Activated T-helper 1 cell treated with anti-CD3 and anti-CD28 coated beads, Interleukin-12 subunit alpha, Interleukin-12 subunit beta, Interleukin-2, Interleukin-4 antibody, amounts not matched to agents 30 ng/mL and 10 ng/mL and 1 ng/mL, durations not matched to agents 14 hours and 24 hours and 36 hours (primary cell): ENCODE measurements around the gene AUTS2. TPM values are rescaled to one million over a fixed set of nuclear protein-coding genes. Genes with fewer than 3 reads are reported as not detected.

Experiments used
- DNase-seq: peaks from one replicate; pipeline ENCODE4 v3.0.0; 2021; ENCODE audit warnings: low spot score
- H3K27ac Mint-ChIP-seq: one replicate; pipeline ENCODE4 v1.8.0; 2021; ENCODE audit warnings: mild to moderate bottlenecking, mixed read lengths
- H3K27me3 Mint-ChIP-seq: one replicate; pipeline ENCODE4 v1.8.0; 2022; ENCODE audit warnings: mild to moderate bottlenecking, moderate library complexity, mixed read lengths; ENCODE audit not compliant: insufficient read depth
- H3K36me3 Mint-ChIP-seq: one replicate; pipeline ENCODE4 v1.8.0; 2021; ENCODE audit warnings: low read depth, mixed read lengths
- H3K4me1 Mint-ChIP-seq: one replicate; pipeline ENCODE4 v1.8.0; 2021; ENCODE audit warnings: low read depth, mixed read lengths
- H3K4me3 Mint-ChIP-seq: one replicate; pipeline ENCODE4 v1.8.0; 2021; ENCODE audit warnings: mild to moderate bottlenecking, moderate library complexity, mixed read lengths
- H3K9me3 Mint-ChIP-seq: one replicate; pipeline ENCODE4 v1.8.0; 2021; ENCODE audit warnings: mixed read lengths
- intact Hi-C: fragments of 100-400 bp; cut with micrococcal nuclease; formaldehyde crosslinking; loops from one replicate; pipeline ENCODE4 v1.15.1; 2024
- total RNA-seq: library from RNA; stranded (reverse); gene quantifications from 2 replicates; pipeline ENCODE4 v1.2.3, GENCODE V29; 2022

AUTS2 gene
- total RNA-seq, 1 donor from 2014 or later: 2.7 TPM

DNA sequence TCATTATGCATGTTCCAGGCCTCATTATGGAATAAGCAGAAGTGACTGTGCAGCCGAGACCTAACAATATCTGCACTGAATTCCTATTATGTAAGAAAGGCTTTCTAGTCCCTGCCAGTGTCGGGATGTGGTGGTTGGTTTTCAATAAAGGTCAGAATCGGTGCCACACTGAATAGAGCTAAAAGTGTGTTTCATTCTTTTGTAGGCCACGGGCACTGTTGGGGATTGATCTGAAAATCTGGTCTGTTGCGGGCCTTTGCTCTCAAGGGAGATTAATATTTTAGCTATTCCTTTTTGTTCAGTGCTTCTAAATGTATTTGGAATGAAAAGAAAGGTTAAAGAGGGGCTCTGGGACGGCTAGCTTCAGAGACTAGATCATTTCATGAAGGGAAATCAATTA, 974.3 kb downstream of the AUTS2 start:
- Mint-ChIP-seq H3K4me1 (no peaks in the 10 kb centered on the region), H3K27me3 (peaks cover 3% of the 10 kb centered on the region), H3K4me3 (no peak overlapping the region), H3K36me3 (no peaks in the 10 kb centered on the region), H3K9me3 (no peaks in the 10 kb centered on the region), H3K27ac (no peak overlapping the region)
- no peak for DNase-seq
- intact Hi-C loops: no loop called here

DNA sequence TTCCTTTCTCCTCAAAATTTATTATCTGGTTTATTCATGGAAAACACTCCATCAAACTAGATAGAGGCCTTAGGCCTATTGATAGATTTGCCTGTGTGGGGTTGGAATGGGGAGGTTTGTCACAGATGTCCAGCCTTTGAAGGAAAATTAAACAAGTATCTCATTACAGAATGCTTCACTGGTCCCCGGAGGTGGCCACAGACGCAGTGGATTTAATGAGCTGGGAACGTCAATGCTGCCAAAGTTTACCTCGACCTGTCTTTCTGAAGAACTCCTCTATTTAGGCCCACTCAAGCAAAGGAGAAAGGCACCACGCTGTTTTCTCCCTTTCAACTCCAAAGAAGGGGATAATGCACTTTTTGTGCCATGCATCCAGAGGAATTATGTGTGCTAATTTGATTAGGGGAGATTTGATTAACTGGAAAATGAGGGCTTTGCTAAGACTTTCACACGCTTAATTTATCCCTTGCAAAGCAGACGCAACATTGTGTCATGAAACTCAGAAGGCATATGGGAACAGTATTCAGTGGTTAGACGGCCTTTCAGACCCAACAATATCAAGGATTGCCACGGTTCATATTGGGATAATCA, 974.9 kb downstream of the AUTS2 start:
- Mint-ChIP-seq H3K36me3 (no peaks in the 10 kb centered on the region), H3K4me1 (no peaks in the 10 kb centered on the region), H3K27me3 (peaks cover 3% of the 10 kb centered on the region), H3K4me3 (no peak overlapping the region), H3K9me3 (no peaks in the 10 kb centered on the region), H3K27ac (no peak overlapping the region)
- intact Hi-C loops: no loop called here
- no peak for DNase-seq

DNA sequence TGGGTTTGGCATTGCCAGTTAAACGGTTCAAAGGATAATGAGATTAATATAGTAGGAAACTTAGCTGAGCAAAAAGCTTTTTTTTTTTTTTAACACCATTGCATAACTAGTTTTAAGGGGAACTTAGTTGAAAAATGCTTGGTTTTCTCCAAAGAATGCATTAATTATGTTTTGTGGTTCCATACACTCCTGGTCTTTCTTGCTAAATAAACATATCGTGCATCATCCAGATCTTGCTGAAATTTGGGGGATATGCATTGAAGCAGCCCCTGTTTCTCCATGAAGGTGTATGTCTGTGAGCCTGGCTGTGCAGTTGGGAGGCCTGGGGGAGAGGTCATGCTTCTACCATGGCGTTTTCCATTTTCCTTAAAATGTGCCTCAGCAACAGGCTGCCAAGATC, 975.4 kb downstream of the AUTS2 start:
- no peak for DNase-seq
- intact Hi-C loops: no loop called here
- Mint-ChIP-seq H3K9me3 (no peaks in the 10 kb centered on the region), H3K4me1 (no peaks in the 10 kb centered on the region), H3K27ac (no peak overlapping the region), H3K4me3 (no peak overlapping the region), H3K27me3 (peaks cover 3% of the 10 kb centered on the region), H3K36me3 (no peaks in the 10 kb centered on the region)

DNA sequence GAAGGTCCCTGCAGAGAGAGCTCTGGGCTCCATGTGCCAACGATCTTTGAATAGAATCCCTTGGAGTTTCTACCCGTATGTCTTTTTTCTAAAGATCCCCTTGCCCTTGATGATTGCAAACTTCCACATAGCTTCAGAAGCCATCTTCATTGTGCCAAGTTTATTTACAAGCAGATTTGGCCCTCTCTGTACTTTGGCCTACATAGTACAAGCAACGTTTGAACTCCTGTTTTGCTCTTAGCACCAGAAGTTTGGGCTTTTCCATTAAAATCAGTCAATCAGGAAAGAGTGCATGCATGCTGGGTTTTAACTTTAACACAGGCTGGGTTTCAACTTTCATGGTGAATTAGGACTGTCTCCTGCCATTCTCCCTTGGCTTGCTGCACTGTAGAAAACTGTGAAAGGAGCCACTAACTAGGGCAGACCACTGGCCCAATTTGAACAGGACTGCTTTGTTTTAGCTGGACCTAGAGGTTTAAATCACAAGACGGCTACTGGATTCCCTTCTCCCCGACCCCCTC, 976.1 kb downstream of the AUTS2 start:
- H3K27me3 Mint-ChIP-seq: peaks cover 3% of the 10 kb centered on the region
- no peaks in the 10 kb centered on the region for H3K36me3 Mint-ChIP-seq
- no peak overlapping the region for H3K4me3 Mint-ChIP-seq
- H3K4me1 Mint-ChIP-seq: no peaks in the 10 kb centered on the region
- intact Hi-C loops: no loop called here
- no peak for DNase-seq
- H3K27ac Mint-ChIP-seq: no peak overlapping the region
- H3K9me3 Mint-ChIP-seq: no peaks in the 10 kb centered on the region

DNA sequence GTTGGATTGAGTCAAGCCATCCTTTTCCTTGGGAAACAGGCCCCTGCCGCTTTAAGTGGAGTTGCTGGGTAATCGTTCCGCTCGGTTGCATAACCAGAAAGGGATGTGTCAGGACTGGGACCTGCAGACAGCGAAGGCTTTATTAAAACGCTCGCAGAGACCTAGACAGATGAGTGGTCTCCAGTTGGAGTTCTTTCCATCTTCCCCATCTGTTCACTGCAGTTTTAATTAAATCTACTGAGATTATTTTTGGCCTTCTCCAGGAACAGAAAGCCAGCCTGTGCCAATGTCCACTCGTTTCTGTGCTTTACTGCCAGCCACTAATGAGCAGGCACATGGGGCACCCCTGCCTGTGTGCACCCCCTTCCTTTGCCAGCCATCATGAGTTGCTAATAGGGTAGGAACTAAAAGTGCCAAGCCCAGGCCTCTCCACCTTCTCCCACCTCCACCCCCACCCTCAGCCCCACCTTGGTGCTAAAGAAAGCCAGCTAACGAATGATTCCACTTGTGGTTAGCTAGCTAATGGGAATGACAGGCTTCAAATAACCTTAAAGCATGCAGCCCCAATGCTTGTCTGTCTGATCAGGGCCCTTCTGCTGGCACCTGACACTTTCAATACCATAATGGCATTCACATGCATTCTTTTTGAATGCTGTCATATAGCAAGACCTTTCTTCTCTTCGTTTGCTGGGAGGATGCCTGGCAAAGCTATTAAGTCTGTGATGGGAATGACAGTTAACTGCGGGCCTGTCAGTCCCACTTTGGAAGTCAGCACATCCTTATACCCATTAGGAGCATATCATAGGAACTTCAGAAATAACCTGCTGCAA, 976.9 kb downstream of the AUTS2 start:
- H3K4me3 Mint-ChIP-seq: no peak overlapping the region
- no peaks in the 10 kb centered on the region for H3K9me3 Mint-ChIP-seq
- no peaks in the 10 kb centered on the region for H3K4me1 Mint-ChIP-seq
- H3K27ac Mint-ChIP-seq: no peak overlapping the region
- peaks cover 3% of the 10 kb centered on the region for H3K27me3 Mint-ChIP-seq
- no peaks in the 10 kb centered on the region for H3K36me3 Mint-ChIP-seq
- DNase-seq: no peak
- intact Hi-C loops: no loop called here

DNA sequence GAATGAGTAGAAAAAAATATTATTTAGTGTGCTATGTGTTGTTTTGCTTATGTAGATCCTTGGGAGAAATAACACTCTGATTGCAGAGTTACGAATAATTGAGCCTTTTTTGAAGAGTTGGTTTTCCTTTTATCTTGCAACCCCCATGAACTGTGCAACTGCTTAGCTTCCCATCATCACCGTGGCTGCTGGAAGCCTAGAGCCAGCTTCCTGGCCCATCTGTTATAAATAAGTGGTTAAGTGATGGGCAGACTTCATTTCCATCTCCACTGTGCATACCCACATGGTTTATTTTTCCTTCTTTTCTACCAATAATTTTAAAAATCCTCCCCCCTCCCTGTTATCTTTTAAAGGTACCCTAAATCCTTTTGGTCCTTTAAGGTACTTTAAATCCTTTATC, 978.8 kb downstream of the AUTS2 start:
- intact Hi-C loops: no loop called here
- no peaks in the 10 kb centered on the region for H3K36me3 Mint-ChIP-seq
- H3K27ac Mint-ChIP-seq: no peak overlapping the region
- no peak overlapping the region for H3K4me3 Mint-ChIP-seq
- H3K27me3 Mint-ChIP-seq: peaks cover 3% of the 10 kb centered on the region
- no peaks in the 10 kb centered on the region for H3K4me1 Mint-ChIP-seq
- no peaks in the 10 kb centered on the region for H3K9me3 Mint-ChIP-seq
- DNase-seq: no peak

DNA sequence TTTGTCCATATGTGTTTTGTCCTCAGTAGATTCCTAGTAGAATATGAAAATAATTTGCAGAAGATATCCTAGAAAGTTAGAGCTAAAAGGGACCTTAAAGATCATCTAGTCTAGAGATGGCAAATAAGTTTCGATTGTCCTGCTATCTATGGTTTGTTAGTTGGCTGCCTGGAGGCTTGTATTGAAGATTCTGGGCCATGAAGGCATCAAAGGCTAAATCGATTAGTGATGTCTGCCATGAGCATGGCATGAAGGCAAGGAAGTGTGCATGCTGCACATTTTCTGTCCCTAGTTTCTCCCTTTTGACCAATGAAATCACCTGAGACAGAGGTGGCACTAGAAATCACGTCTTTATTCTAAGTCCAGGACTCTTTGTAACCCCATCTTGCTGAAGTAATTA, 979.9 kb downstream of the AUTS2 start:
- no peak for DNase-seq
- Mint-ChIP-seq H3K36me3 (no peaks in the 10 kb centered on the region), H3K9me3 (no peaks in the 10 kb centered on the region), H3K27me3 (peaks cover 3% of the 10 kb centered on the region), H3K4me1 (no peaks in the 10 kb centered on the region), H3K4me3 (no peak overlapping the region), H3K27ac (no peak overlapping the region)
- intact Hi-C loops: no loop called here

DNA sequence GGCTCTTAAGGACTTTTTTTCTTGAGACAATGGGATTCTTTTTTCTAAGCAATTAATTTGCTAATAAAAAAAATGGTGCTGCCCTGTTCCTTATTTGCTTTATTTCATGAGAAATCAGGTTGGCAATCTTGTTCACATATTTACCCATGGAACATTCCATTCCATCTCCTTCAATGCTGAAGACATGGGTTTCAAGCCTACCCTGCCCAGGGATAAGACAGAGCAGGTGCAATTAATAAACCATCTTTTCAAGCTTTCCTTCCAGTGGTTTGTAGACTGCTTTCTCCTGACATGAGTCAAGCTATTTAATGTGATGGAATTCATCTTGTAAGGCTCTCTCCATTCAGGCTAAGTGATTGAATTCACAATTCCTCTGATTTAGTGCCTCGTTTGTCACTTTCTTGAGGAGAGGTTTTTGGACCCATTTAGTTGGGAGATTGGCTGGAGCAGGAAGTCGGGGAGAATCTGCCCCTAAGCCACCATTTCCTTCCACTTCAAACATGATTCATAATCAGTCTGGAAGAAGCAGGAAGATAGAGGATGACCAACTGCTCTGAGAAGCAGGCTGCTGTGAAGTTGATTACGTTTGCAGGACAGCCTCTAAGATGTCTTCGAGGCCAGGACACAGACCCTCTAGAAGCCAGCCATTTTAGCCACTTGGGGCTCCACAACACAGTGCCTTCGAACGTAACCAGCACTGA, 981.3 kb downstream of the AUTS2 start:
- H3K36me3 Mint-ChIP-seq: no peaks in the 10 kb centered on the region
- no peak overlapping the region for H3K27ac Mint-ChIP-seq
- H3K4me1 Mint-ChIP-seq: no peaks in the 10 kb centered on the region
- intact Hi-C loops: no loop called here
- H3K4me3 Mint-ChIP-seq: no peak overlapping the region
- H3K27me3 Mint-ChIP-seq: peaks cover 3% of the 10 kb centered on the region
- DNase-seq: no peak
- H3K9me3 Mint-ChIP-seq: no peaks in the 10 kb centered on the region

DNA sequence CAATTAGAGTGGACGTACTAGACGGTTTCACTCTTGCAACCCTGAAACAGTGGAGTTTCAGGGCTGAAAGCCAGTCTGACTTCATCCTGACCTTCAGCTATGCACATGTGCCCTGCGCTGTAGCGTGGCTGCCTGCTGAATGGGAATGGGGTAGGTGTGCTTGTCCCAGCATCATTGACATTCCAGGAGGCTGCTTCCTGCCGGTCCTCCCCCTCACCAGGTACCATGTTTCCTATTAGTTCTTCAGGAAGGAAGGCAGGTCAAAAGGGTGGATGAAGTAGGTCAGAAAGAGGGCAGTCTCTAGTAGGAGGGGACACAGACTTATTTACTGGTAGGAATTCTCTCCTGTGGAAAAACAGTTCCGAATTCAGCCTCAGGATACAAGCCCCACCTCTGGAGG, 981.9 kb downstream of the AUTS2 start:
- Mint-ChIP-seq H3K4me3 (no peak overlapping the region), H3K27me3 (peaks cover 3% of the 10 kb centered on the region), H3K36me3 (no peaks in the 10 kb centered on the region), H3K4me1 (no peaks in the 10 kb centered on the region), H3K9me3 (no peaks in the 10 kb centered on the region), H3K27ac (no peak overlapping the region)
- DNase-seq: no peak
- intact Hi-C loops: no loop called here

DNA sequence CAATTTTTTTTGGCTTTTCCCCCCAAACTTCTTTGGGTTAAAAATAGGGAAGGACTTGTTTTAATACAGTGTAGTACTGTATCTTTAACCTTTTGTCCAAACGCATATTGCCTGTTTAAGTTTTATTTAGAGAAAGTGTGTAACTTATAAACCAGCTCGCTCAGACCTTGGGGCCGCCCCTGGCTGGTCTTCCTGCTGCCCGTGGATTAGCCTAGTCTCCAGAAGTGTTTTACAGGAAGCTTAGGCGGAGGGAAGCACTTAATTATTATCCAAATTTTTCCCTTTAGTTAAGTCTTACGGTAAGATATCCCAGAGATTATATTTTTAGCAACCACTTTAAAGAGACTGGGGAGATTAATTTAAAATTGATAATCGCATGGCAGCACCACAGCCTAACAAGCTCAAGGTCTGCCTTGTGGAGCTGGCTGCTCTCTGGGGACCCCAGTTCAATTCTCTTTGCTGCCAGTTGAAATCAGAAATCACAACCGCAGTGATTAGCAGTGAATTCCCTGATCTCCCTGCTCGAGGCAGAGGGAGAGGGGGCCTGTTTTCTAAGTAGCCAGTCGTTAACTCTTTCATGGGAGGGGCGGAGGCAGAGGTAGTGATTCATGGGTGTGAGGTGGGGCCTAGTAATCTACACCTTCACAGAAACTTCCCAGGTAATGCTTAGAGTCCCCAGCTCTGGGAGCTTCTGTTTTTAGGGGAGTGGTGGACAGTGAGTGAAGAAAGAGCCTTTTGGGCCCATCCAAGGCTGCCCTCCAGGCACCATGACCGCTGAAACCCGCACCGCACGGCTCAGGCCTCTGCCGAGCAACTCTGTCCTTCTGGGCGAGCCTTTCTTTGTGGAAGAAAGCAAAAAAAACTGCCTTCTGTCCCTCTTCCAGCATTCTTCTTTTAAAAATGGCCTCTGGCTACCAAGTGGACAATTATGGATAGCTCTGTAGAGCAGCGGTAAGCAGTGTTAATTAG, 984.9 kb downstream of the AUTS2 start:
- intact Hi-C loops: no loop called here
- Mint-ChIP-seq H3K4me1 (no peaks in the 10 kb centered on the region), H3K27me3 (peaks cover 1% of the 10 kb centered on the region), H3K4me3 (no peak overlapping the region), H3K9me3 (no peaks in the 10 kb centered on the region), H3K27ac (no peak overlapping the region), H3K36me3 (no peaks in the 10 kb centered on the region)
- no peak for DNase-seq

DNA sequence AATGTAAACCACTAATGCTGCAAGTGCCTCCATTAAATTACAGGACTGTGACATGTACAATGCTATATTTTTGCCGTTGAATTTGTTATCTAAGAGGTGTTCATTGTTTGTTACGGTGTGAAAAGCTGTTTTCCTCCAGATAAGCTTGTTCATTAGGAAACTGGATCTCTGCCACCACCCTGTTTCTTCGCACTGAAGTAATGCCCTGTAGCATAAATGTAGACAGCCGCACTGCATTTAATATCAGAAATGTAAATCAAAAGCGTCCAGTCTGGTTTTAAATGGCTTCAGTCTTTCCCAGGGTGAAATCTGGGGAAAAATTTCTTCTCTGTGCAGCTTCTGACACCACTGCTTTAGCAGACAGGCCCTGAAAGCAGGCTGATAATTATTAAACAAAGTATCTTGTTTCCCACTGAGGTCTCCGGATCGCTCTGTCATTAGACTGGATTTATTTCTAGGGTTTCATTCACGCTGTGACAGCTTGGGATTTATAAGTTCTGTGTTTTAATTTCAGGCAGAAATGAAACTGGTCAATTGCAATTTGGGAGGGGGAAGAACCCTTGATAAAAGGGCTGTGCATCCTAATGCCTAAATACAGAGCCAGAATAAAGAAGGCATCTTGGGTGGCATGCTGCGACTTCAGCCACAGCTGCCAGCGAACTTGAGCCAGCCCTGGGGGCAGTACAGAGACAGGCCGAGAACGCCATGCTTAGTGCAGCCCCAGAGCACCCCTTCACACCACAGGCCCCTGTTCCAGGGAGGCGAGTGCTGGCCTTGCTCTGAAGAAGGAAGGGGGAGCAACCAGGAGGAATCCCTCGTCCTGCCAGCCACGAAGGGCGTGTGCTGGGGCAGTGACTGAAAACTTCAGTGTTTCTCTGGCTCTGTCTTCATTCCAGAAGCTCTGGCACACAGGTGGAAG, 985.9 kb downstream of the AUTS2 start:
- intact Hi-C loops: no loop called here
- no peak for DNase-seq
- no peaks in the 10 kb centered on the region for H3K4me1 Mint-ChIP-seq
- H3K27ac Mint-ChIP-seq: no peak overlapping the region
- peaks cover 4% of the 10 kb centered on the region for H3K27me3 Mint-ChIP-seq
- no peaks in the 10 kb centered on the region for H3K9me3 Mint-ChIP-seq
- H3K36me3 Mint-ChIP-seq: no peaks in the 10 kb centered on the region
- H3K4me3 Mint-ChIP-seq: no peak overlapping the region
